Measurements from ENCODE around the gene ATF6. TPM values are rescaled to one million over a fixed set of nuclear protein-coding genes. Genes with fewer than 3 reads are reported as not detected.

Gene ATF6
- total RNA-seq, 1 experiment from 2014 or later, result 25.9 TPM

DNA sequence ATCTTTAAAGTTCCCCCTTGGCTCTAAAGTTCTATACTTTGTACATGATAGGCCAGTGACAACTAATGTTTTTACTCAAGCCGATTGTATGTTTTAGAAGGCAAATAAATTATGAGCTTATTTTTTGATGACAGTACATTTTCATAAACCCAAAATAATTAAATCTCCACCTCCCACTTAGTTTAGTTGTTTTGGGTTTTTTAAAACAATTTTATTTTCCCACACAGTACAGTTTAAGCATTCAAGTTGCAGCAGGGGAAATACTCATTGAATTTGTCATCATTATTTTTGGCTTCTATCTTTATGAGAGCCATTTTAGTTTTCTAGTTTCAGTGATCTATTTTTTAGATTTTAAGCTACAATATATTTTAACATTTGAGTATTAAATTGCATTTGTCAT lies 163.9 kb downstream of the ATF6 start:
- no peak for DNase-seq
- Histone ChIP-seq H3K27me3 (no peaks in the 10 kb centered on the region), H3K36me3 (no peaks in the 10 kb centered on the region), H3K9me3 (replicated peaks) (no peaks in the 10 kb centered on the region), H3K4me3 (no peak overlapping the region), H3K27ac (no peak overlapping the region), H3K4me1 (peaks cover 3% of the 10 kb centered on the region; the same call in 1 of the 2 replicates)

DNA sequence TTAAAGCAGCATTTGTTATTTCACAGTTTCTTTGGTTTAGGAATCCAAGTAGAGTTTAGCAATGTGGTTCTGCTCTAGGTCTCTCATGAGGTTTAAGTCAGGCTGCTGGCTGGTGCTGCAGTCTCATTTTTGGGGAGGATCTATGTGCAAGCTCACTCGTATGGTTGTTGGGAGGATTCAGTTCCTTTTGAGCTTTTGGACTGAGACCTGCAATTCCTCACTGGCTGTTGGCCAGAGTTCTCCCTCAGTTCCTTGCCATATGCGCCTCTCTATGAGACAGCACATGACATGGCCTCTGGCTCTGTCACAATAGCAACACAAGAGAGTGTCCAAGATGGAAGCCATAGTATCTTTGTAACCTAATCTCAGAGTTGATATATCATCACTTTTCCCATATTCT lies 166.5 kb downstream of the ATF6 start:
- H3K27me3 ChIP-seq, result no peaks in the 10 kb centered on the region
- no peak overlapping the region for H3K4me3 ChIP-seq
- no peak for DNase-seq
- no peak overlapping the region for H3K27ac ChIP-seq
- 0 out of 2 replicates have a peak, but pooled peaks cover 2% of the 10 kb centered on the region for H3K4me1 ChIP-seq
- no peaks in the 10 kb centered on the region for H3K9me3 ChIP-seq (replicated peaks)
- H3K36me3 ChIP-seq, result no peaks in the 10 kb centered on the region

DNA sequence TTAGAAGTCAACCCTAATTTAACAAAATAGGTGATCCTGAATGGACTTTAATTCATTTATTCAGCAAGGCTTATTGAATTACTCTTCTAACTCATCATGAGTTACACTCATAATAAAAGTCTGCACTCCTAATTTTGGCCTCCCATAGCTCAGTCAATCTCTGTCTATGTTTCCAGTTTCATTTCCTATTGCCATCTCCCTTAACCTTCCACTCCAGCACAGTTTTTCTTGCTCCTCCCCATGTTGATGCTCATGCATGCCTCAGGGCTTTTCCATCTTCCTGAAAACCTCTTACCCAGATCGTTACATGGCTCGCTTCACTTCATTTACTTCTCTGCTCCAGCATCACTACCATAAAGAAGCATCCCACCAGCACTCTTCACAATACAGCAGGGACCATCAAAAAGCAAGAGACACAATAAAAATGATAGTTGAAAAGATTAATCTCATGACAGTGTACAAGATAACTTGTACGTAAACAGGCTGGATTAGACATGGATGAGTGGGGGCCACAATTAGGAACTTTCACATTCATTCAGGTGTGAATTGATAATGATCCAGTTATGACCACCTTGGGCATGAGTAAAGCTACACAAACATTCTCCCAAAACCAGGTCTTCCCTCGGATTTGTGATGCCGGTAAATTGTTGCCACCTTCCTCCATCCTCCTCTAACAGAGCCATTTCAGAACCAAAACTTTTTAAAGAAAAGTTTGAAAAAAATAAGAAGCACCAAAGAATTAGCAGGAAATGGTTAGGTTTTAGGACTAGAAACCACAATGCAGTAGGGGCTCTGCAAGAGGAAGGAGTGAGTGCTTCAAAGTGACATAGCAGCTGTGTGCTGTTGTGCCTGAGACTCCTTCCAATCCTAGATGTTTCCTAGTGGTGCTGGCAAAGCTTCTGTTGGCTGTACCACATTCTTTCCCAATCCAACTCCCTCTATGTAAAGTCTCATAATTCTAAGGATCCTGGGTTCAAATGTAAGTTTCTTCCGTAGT lies 167.8 kb downstream of the ATF6 start:
- DNase-seq, result no peak
- Histone ChIP-seq H3K27me3 (no peaks in the 10 kb centered on the region), H3K27ac (no peak overlapping the region), H3K36me3 (no peaks in the 10 kb centered on the region), H3K4me1 (0 out of 2 replicates have a peak, but pooled peaks cover 2% of the 10 kb centered on the region), H3K4me3 (no peak overlapping the region), H3K9me3 (replicated peaks) (no peaks in the 10 kb centered on the region)

DNA sequence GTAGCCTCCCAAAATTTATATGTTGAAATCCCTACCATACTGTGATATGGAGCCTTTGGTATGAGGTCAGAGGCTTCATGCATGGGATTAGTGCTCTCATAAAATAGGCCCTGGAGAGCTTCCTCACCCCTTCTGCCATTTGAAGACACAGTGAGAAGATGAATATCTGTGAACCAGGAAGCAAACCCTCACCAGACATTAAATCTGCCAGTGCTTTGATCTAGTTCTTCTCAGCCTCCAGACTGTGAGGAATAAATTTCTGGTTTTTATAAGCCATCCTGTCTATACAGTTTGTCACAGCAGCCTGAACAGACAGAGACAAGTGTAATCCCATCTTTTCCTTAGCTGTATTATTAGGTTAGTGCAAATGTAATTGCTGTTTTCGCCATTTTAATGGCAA lies 169.1 kb downstream of the ATF6 start:
- DNase-seq, result no peak
- Histone ChIP-seq H3K4me3 (no peak overlapping the region), H3K27ac (no peak overlapping the region), H3K9me3 (replicated peaks) (no peaks in the 10 kb centered on the region), H3K27me3 (no peaks in the 10 kb centered on the region), H3K36me3 (no peaks in the 10 kb centered on the region), H3K4me1 (0 out of 2 replicates have a peak, but pooled peaks cover 2% of the 10 kb centered on the region)

DNA sequence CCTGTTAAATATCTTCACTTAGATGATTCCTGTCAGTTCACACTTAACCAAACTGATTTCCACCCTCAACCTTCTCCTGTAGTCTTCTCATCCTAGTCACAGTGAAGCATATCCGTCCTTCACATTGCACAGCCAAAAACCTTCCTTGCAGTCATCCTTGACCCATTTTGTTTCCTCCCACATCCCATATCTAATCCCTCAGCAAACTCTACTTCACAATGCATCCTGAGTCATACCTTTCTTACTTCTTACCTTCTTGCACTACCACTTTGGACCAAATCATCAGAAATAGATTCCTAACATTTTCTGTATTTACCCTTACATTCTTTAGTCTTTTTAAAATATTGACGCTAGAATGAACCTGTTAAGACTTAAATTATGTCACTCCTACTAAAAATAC lies 170.7 kb downstream of the ATF6 start:
- H3K9me3 ChIP-seq (replicated peaks), result no peaks in the 10 kb centered on the region
- no peaks in the 10 kb centered on the region for H3K27me3 ChIP-seq
- DNase-seq, result no peak
- no peaks in the 10 kb centered on the region for H3K36me3 ChIP-seq
- H3K4me1 ChIP-seq, result peaks cover 3% of the 10 kb centered on the region; the same call in 1 of the 2 replicates
- no peak overlapping the region for H3K4me3 ChIP-seq
- H3K27ac ChIP-seq, result no peak overlapping the region

DNA sequence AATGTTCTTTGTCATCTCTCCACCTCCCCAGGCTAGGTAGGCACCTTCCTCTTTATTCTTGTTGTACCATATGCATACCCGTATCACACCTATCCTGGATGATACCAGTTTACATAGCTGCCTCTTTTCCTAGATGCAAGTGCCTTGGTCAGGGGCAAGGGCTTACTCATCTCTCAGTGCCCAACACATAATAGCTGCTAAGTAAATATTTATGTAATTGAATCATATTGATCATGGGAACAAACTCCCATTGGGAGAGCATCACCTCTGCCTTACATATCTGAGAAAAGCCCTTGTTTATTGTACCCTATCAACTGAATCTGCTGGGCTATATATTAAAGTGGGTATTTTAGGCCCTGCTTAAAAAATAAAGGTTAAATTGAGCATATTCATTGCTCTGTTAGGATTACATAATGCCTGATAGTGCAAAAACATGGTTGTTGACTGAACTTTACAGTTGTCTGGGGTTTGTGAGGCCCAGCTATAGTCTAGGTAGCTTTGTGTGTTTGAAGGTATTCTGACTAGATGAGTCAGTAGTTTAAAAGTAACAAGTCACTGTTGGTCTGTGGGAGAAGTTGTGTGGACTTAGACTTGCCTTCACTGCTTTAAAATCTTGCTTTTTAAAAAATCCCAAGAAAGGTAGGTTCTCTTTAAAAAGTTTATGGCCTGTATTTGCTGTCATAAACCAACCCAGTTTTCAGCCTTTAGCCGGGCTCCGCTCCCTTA lies 174.9 kb downstream of the ATF6 start:
- Histone ChIP-seq H3K9me3 (replicated peaks) (no peaks in the 10 kb centered on the region), H3K4me3 (no peak overlapping the region), H3K27ac (no peak overlapping the region), H3K4me1 (peaks cover 8% of the 10 kb centered on the region; the same call in 1 of the 2 replicates), H3K27me3 (no peaks in the 10 kb centered on the region), H3K36me3 (peaks cover 2% of the 10 kb centered on the region; the same call in 1 of the 2 replicates)
- DNase-seq, result no peak

DNA sequence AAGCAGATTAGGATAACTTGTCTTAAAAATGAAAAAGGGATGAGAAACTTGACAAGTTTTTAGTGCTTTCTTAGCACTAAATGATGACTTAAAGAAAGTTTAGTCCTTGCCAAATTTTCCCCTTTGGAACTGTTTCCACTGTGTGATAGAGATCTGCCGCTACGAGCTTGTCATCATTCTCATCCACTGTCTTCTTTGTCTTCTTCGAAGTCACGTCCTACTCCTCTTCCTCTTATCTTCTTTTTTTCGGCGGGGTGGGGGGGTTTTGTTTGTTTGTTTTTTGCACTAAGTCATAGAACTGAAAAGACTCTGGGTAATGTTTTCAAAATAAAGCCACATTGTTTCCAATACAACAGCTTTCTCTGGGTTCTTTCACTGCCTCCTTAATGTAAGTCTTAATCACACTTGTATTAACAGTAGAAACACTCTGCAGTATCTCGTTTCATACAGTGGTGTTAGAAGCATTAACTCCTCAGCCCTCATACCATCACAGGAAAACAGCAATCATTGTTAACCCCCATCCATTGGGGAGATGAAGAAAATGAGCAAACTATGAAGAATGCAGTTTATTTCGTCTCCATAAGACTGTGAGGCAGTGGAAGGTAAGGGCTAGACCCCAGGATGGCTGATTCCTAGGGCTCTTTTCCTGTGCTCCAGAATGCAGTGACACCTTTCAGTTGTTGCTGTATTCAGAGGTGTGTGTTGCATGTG lies 175.8 kb downstream of the ATF6 start:
- Histone ChIP-seq H3K27me3 (no peaks in the 10 kb centered on the region), H3K27ac (no peak overlapping the region), H3K36me3 (peaks cover 2% of the 10 kb centered on the region; the same call in 1 of the 2 replicates), H3K4me1 (peaks cover 11% of the 10 kb centered on the region; the same call in 1 of the 2 replicates), H3K9me3 (replicated peaks) (no peaks in the 10 kb centered on the region), H3K4me3 (no peak overlapping the region)
- DNase-seq, result no peak

DNA sequence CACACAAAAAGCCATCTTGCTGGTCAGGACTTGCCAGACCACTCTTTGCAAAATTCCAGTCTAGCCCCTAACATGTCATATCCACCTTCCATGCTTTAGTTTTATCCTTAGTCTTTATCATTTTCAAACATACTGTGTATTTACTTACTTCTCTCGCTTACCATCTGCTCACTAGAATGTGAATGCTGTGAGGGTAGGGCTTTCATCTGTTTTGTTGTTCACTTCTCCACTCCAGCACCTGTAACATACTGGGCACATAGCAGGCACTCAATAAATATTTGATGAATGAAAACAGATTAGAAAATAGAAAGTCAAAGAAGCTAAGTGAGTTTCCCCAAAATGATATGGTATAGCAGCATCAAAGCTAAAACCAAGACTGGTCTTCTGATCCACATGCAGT lies 177.6 kb downstream of the ATF6 start:
- Histone ChIP-seq H3K4me3 (no peak overlapping the region), H3K9me3 (replicated peaks) (no peaks in the 10 kb centered on the region), H3K4me1 (peaks cover 11% of the 10 kb centered on the region; the same call in 1 of the 2 replicates), H3K27me3 (no peaks in the 10 kb centered on the region), H3K36me3 (peaks cover 2% of the 10 kb centered on the region; the same call in 1 of the 2 replicates), H3K27ac (no peak overlapping the region)
- DNase-seq, result no peak

DNA sequence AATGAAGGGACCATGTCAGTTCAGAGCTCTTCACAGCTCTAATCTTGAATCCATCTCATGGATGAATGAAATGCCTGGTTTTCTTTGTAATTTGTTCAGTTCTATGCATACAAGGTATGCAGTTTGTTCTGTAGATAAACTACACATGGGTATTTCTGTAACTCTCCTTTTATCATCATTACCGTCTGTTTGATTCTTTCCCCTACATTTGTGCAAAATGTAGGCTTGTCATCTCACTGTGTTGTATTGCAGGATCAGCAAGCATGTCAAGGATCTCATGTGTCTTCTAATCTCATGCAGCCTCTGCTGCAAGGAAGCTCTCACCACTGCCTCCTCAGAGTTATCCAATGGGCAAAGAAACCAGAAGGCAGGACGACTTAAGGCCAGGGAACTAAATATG lies 178.3 kb downstream of the ATF6 start:
- Histone ChIP-seq H3K4me1 (peaks cover 11% of the 10 kb centered on the region; the same call in 1 of the 2 replicates), H3K36me3 (peaks cover 2% of the 10 kb centered on the region; the same call in 1 of the 2 replicates), H3K9me3 (replicated peaks) (no peaks in the 10 kb centered on the region), H3K27ac (no peak overlapping the region), H3K27me3 (no peaks in the 10 kb centered on the region), H3K4me3 (no peak overlapping the region)
- DNase-seq, result no peak

DNA sequence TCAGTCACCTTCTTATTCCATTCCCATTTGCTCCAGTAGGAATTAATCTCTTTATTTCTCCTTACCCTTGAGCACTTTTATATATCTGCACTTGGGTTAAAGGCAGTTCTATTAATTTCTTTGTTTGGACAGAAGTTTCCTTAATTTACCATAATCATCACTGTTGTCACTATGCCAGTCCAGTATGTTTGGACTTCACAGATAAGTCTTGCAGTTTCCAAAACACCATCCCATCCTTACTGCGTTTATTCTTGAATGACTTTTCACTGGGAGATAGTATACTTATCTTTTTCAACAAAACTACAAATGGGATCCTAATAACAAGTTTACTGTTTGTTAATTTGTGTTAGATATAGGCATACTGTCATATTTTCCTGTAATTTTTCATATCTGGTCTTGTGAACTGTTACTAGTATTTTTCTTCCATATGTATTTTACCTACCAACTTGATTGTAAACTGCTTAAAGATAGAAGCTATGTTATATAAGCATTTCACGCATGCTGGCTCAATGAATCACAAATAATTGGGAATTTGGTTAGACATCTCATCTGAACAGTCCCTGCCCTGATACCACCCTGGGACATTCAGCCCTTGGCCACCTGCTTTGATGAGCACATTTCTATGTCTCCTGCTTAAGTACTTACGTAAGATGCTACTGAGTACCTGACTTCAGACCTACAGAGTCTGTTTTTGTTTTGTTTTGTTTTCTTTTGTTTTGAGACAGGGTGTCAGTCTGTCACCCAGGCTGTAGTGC lies 179.4 kb downstream of the ATF6 start:
- no peaks in the 10 kb centered on the region for H3K9me3 ChIP-seq (replicated peaks)
- peaks cover 2% of the 10 kb centered on the region; the same call in 1 of the 2 replicates for H3K36me3 ChIP-seq
- H3K4me3 ChIP-seq, result no peak overlapping the region
- DNase-seq, result no peak
- H3K27ac ChIP-seq, result 0 out of 2 replicates have a peak overlapping the region, but pooled peaks have one; percentile 14
- H3K4me1 ChIP-seq, result peaks cover 11% of the 10 kb centered on the region; the same call in 1 of the 2 replicates
- H3K27me3 ChIP-seq, result no peaks in the 10 kb centered on the region

DNA sequence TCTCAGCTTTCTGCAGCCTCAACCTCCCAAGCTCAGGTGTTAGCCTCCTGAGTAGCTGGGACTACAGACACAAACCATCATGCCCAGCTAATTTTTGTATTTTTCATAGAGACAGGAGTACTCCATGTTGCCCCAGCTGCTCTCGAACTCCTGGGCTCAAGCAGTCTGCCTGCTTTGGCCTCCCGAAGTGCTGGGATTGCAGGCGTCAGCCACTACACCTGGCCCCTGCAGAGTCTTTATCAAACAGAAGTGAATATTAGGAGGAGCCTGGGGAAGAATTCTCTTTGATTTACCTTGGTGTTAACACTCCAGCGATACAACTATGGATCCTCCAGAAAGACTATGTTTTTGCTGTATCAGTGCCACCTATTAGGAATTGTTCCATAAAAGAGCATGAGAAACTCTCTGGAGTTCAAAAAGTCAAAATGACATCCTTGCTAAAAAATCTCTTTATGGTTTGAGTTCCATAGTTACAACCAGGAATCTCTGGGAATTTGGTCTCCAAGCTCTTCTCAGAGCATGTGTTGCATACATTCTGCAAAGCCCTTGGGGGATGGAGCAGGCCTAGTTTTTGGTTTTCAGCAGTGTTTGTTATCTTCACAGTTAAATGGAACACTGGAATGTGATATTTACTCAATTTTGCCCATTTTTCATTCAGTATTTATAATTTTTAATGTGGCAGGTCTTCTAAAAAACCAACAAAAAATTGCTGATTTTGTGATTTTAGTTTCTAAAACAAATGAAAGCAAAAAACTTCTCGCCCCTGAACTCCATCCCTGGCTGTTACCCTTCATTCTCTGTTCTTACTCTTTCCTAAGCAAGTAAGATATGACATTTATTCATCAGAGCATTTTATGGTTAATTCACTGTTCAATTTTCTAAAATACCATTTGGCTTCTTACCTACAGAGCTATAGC lies 180.2 kb downstream of the ATF6 start:
- H3K36me3 ChIP-seq, result peaks cover 2% of the 10 kb centered on the region; the same call in 1 of the 2 replicates
- H3K27ac ChIP-seq, result 0 out of 2 replicates have a peak overlapping the region, but pooled peaks have one; percentile 14
- DNase-seq, result no peak

DNA sequence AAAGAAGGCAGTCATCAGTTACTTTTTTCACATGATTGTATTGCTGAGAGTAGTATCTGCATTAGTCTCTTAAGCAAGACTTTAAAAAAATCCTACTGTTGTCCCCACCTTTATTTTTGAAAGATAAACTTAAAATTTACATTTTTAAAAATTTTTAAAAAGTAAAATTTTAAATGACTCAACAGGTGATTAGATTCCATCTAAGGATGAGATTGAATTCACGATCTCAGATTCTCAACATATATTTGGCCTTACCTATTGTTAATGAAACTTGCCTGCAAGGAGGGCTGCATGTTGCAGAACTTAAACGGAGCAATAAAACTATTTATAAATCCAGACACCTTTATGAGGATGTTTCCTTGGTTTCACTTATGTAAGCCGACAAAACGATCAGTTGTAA lies 182.3 kb downstream of the ATF6 start:
- H3K4me3 ChIP-seq, result no peak overlapping the region
- H3K4me1 ChIP-seq, result peaks cover 6% of the 10 kb centered on the region; the same call in 1 of the 2 replicates
- H3K9me3 ChIP-seq (replicated peaks), result no peaks in the 10 kb centered on the region
- DNase-seq, result no peak
- no peak overlapping the region for H3K27ac ChIP-seq
- H3K36me3 ChIP-seq, result no peaks in the 10 kb centered on the region
- no peaks in the 10 kb centered on the region for H3K27me3 ChIP-seq

More for the DNA sequence above, 180.2 kb downstream of the ATF6 start:
- Histone ChIP-seq H3K4me1 (peaks cover 11% of the 10 kb centered on the region; the same call in 1 of the 2 replicates), H3K9me3 (replicated peaks) (no peaks in the 10 kb centered on the region), H3K27me3 (no peaks in the 10 kb centered on the region), H3K4me3 (no peak overlapping the region)

DNA sequence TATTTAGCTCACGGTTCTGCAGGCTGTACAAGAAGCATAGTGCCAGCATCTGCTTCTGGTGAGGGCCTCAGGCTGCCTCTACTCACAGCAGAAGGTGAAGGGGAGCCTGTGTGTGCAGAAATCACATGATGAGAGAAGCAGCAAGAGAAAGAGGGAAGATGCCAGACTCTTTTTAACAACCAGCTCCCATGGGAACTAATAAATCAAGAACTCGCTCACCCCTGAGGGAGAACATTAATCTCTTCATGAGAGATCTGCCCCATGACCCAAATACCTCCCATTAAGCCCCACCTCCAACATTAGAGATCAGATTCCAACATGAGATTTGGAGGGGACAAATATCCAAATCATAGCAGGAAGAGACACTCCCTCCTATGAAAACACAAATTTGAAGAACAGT lies 183.4 kb downstream of the ATF6 start:
- DNase-seq, result no peak
- H3K27ac ChIP-seq, result no peak overlapping the region

More for the DNA sequence above, 183.4 kb downstream of the ATF6 start:
- Histone ChIP-seq H3K4me1 (peaks cover 6% of the 10 kb centered on the region; the same call in 1 of the 2 replicates), H3K36me3 (no peaks in the 10 kb centered on the region), H3K4me3 (no peak overlapping the region), H3K27me3 (no peaks in the 10 kb centered on the region), H3K9me3 (replicated peaks) (no peaks in the 10 kb centered on the region)
